Measurements from ENCODE around the gene SNAI3.
A peak's percentile ranks its signal among the peaks of the same experiment; 100 is the strongest.

SNAI3 gene

DNA sequence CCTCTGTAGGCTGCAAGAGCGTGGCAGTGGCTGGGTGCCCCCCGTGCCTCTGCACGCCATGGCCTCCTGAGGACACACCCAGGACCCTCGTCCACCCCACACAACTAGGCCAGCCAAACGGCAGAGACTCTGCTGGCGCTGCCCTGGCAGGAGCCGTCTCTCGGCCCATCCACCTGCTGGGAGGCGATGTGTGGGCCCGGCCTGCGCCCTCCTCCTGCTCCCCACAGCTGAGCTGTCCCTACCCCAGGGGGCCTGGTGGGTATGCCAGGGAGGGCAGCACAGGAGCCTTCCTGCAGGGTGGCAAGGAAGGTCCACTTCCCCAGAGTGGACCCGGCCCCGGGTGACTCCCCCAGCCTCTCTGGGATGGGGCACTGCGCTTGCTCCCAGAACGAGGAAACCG lies 12.9 kb upstream of the SNAI3 start:
- H3K9me2 ChIP-seq (replicated peaks; ENCODE audit: low read depth, low read length): no peaks in the 10 kb centered on the region
- H3K4me3 ChIP-seq (ENCODE audit: low read length, poor library complexity, severe bottlenecking): no peak overlapping the region
- no peak for TF ChIP-seq EZH2phosphoT487 (IDR thresholded peaks at IDR 0.05; ENCODE audit: borderline replicate concordance)
- TF ChIP-seq, protein P1, sequence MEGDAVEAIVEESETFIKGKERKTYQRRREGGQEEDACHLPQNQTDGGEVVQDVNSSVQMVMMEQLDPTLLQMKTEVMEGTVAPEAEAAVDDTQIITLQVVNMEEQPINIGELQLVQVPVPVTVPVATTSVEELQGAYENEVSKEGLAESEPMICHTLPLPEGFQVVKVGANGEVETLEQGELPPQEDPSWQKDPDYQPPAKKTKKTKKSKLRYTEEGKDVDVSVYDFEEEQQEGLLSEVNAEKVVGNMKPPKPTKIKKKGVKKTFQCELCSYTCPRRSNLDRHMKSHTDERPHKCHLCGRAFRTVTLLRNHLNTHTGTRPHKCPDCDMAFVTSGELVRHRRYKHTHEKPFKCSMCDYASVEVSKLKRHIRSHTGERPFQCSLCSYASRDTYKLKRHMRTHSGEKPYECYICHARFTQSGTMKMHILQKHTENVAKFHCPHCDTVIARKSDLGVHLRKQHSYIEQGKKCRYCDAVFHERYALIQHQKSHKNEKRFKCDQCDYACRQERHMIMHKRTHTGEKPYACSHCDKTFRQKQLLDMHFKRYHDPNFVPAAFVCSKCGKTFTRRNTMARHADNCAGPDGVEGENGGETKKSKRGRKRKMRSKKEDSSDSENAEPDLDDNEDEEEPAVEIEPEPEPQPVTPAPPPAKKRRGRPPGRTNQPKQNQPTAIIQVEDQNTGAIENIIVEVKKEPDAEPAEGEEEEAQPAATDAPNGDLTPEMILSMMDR (conservative IDR thresholded peaks at IDR 0.05; ENCODE audit: low read length): no peak
- no peak overlapping the region for H3K4me2 ChIP-seq (ENCODE audit: low read depth, low read length, poor library complexity, severe bottlenecking)
- H3K9ac ChIP-seq (ENCODE audit: low read depth, low read length, poor library complexity, severe bottlenecking): no peak overlapping the region
- H3K9me3 ChIP-seq (ENCODE audit: insufficient read depth, low read depth, low read length): no peaks in the 10 kb centered on the region
- H3K36me3 ChIP-seq (ENCODE audit: insufficient read depth, low read length): no peaks in the 10 kb centered on the region
- H3K27me3 ChIP-seq (ENCODE audit: insufficient read depth, low read length, poor library complexity, severe bottlenecking): no peaks in the 10 kb centered on the region
- no peaks in the 10 kb centered on the region for H3F3A ChIP-seq (ENCODE audit: low read depth)
- no peak overlapping the region for H2AFZ ChIP-seq (ENCODE audit: low read length)
- peaks cover 31% of the 10 kb centered on the region for H3K79me2 ChIP-seq (ENCODE audit: insufficient read depth, low read length)
- H4K20me1 ChIP-seq (ENCODE audit: insufficient read depth, low read length, poor library complexity, severe bottlenecking): peaks cover 4% of the 10 kb centered on the region
- peaks cover 30% of the 10 kb centered on the region for H3K4me1 ChIP-seq (ENCODE audit: insufficient read depth, low read length, poor library complexity, severe bottlenecking)

DNA sequence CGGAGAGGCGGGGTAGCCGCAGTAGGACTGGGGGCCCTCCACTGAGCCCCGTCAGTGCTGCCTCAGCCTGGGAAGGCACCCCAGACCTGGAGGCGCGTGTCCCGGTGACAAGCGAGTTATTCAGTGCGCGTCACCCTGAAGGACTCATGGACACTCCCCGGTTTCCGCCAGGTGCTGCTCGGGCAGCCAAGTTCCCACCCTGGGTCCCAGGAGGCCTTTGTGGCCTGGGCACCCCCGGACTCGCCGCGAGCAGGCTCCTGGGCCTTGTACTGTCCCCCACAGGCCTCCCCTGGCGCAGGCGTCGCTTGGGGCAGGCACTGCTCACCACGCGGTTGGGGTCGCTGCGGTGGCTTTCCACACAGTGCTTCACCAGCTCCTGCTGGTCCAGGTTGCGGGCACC lies 12.3 kb upstream of the SNAI3 start:
- Histone ChIP-seq H3K9me2 (replicated peaks; ENCODE audit: low read depth, low read length) (no peaks in the 10 kb centered on the region), H3K27me3 (ENCODE audit: insufficient read depth, low read length, poor library complexity, severe bottlenecking) (no peaks in the 10 kb centered on the region)

DNA sequence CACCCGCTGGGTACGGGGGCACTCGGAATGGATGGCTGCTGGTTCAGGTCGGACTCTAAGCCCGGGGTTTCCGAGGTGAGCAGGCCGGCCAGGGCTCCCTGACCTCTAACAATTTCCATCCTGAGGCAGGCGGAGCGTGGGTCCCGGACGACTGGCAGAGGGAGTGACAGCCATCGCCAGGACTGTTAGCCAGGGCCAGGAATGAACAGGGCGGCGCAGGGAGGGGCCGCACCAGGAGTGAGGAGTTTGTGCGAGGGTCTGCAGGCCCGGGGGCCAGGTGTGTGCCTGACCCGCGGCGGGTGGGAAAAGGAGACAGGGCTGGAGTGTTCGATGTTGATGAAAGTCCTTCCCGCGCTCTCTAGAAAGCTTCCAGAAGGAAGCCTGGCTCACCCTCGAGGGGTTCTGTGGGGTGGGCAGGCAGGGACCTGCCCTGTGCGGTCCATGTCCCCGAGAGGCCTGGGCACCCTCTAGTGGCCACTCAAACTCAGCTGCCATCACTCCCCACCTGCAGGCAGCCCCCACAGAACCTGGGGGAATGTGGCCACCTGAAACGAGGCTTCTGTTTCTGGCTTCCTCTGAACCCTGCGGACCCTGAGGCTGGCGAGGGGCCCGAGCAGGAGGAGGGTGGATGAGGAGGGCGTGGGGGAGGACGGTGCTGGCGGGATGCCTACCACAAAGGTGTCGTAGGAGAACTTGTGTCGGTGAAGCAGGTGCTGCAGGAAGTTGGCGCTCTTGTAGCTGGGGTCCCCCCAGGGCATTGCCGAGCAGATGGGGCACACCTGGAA lies 11.7 kb upstream of the SNAI3 start:
- Histone ChIP-seq H2AFZ (ENCODE audit: low read length) (no peak overlapping the region), H3K9me3 (ENCODE audit: insufficient read depth, low read depth, low read length) (no peaks in the 10 kb centered on the region), H3K4me1 (ENCODE audit: insufficient read depth, low read length, poor library complexity, severe bottlenecking) (peaks cover 24% of the 10 kb centered on the region), H3K9me2 (replicated peaks; ENCODE audit: low read depth, low read length) (no peaks in the 10 kb centered on the region), H4K20me1 (ENCODE audit: insufficient read depth, low read length, poor library complexity, severe bottlenecking) (peaks cover 4% of the 10 kb centered on the region), H3K36me3 (ENCODE audit: insufficient read depth, low read length) (no peaks in the 10 kb centered on the region), H3K27me3 (ENCODE audit: insufficient read depth, low read length, poor library complexity, severe bottlenecking) (no peaks in the 10 kb centered on the region), H3K79me2 (ENCODE audit: insufficient read depth, low read length) (peaks cover 24% of the 10 kb centered on the region), H3K9ac (ENCODE audit: low read depth, low read length, poor library complexity, severe bottlenecking) (no peak overlapping the region), H3F3A (ENCODE audit: low read depth) (no peaks in the 10 kb centered on the region), H3K4me2 (ENCODE audit: low read depth, low read length, poor library complexity, severe bottlenecking) (no peak overlapping the region), H3K4me3 (ENCODE audit: low read length, poor library complexity, severe bottlenecking) (no peak overlapping the region)
- TF ChIP-seq EZH2phosphoT487 (IDR thresholded peaks at IDR 0.05; ENCODE audit: borderline replicate concordance): no peak
- TF ChIP-seq, protein P1 (conservative IDR thresholded peaks at IDR 0.05; ENCODE audit: low read length): peak; percentile 42

More for the DNA sequence above, 12.3 kb upstream of the SNAI3 start:
- Histone ChIP-seq H3K9ac (ENCODE audit: low read depth, low read length, poor library complexity, severe bottlenecking) (no peak overlapping the region), H4K20me1 (ENCODE audit: insufficient read depth, low read length, poor library complexity, severe bottlenecking) (peaks cover 4% of the 10 kb centered on the region), H3K4me2 (ENCODE audit: low read depth, low read length, poor library complexity, severe bottlenecking) (no peak overlapping the region), H3K79me2 (ENCODE audit: insufficient read depth, low read length) (peaks cover 28% of the 10 kb centered on the region), H3K4me3 (ENCODE audit: low read length, poor library complexity, severe bottlenecking) (no peak overlapping the region), H3K36me3 (ENCODE audit: insufficient read depth, low read length) (no peaks in the 10 kb centered on the region), H2AFZ (ENCODE audit: low read length) (no peak overlapping the region), H3K9me3 (ENCODE audit: insufficient read depth, low read depth, low read length) (no peaks in the 10 kb centered on the region), H3K4me1 (ENCODE audit: insufficient read depth, low read length, poor library complexity, severe bottlenecking) (peaks cover 24% of the 10 kb centered on the region), H3F3A (ENCODE audit: low read depth) (no peaks in the 10 kb centered on the region)
- TF ChIP-seq EZH2phosphoT487 (IDR thresholded peaks at IDR 0.05; ENCODE audit: borderline replicate concordance): no peak
- TF ChIP-seq, protein P1 (conservative IDR thresholded peaks at IDR 0.05; ENCODE audit: low read length): no peak
